ENCODE measurements around the gene USE1. TPM values are rescaled to one million over a fixed set of nuclear protein-coding genes. Genes with fewer than 3 reads are reported as not detected.

The USE1 gene
- total and polyA plus RNA-seq, 8 donors: 12.8 to 46.6 (median 19.1) TPM

GRCh38 chr19:17209126-17210036, 5.8 kb upstream of the USE1 start:
- intact Hi-C loops (cut with DNase I): loop anchor here in 1 of 3 donors (5.0 kb wide), 1 partner anchor 68 kb away; no protein-coding TSS in a partner anchor
- no peaks in the 10 kb centered on the region for H3K4me1 ChIP-seq
- no peak for DNase-seq
- 85 to 88% methylated on average over 22 to 28 of the region's 28 CpGs for whole genome bisulfite sequencing, 2 donors
- ATAC-seq: no peak
- no peaks in the 10 kb centered on the region for H3K27me3 ChIP-seq
- H3K36me3 ChIP-seq: no peaks in the 10 kb centered on the region
- no peak overlapping the region for H3K4me3 ChIP-seq
- H3K9me3 ChIP-seq: no peaks in the 10 kb centered on the region
- H3K27ac ChIP-seq: no peak overlapping the region
- no peak for TF ChIP-seq CTCF (IDR thresholded peaks at IDR 0.05)
- no peak for FAIRE-seq

DNA sequence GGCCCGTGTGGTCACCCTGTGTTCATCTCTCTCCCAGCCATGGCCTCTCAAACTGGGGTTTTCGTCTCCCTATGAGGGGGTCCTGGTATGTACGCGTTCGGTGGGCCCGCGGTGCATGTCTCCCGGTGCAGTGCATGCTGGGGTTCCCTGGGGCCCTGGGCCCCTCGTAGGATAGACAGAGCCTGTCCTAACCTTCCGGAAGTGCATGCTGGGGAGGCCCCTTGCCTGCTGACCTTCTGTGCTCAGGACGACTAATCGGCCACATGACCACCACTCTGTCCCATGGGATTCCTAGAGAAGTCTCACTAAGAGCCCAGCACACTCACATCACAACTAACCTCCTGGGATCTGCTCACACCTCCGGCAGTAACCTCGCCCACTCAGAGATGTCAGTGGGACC, 4.9 kb upstream of the USE1 start:
- DNase-seq: no peak
- no peak for ATAC-seq
- 91 to 93% methylated on average over 14 of the region's 14 CpGs for WGBS, 2 donors
- Histone ChIP-seq H3K27ac (no peak overlapping the region), H3K27me3 (no peaks in the 10 kb centered on the region), H3K9me3 (no peaks in the 10 kb centered on the region), H3K36me3 (no peaks in the 10 kb centered on the region), H3K4me1 (no peaks in the 10 kb centered on the region), H3K4me3 (no peak overlapping the region)
- FAIRE-seq: no peak
- TF ChIP-seq CTCF (IDR thresholded peaks at IDR 0.05): no peak
- intact Hi-C loops (cut with DNase I): no loop called here

DNA sequence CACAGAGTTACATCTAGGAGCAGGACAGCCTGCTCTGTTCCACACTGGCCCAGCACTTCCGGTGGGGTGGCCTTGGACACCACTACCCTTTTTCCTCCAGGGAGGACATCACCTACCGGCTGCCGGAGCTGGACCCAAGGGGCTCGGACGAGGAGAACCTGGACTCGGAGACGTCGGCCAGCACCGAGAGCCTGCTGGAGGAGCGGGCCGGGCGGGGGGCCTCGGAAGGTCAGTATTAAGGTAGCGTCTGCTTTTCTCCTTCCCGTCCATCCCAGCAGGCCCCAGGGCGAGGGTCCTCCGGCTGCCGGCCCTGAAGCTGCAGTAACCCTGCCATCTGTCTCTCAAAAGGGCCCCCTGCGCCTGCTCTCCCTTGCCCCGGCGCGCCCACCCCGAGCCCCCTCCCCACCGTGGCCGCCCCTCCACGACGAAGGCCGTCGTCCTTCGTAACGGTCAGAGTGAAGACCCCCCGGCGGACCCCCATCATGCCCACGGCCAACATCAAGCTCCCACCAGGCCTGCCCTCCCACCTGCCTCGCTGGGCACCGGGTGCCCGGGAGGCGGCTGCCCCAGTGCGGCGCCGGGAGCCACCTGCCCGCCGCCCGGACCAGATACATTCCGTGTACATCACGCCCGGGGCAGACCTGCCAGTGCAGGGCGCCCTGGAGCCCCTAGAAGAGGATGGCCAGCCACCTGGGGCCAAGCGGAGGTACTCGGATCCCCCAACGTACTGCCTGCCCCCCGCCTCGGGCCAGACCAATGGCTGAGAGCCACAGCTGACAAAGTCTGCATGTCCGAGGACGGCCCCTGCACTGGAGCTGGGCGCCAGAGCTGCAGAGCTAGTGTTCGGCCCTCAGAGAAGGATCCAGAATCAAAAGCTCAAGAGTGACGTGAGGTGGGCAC, 3.4 kb upstream of the USE1 start:
- H3K27me3 ChIP-seq: no peaks in the 10 kb centered on the region
- FAIRE-seq (no peak), ATAC-seq (no peak), DNase-seq (no peak)
- no peaks in the 10 kb centered on the region for H3K36me3 ChIP-seq
- H3K4me1 ChIP-seq: peaks cover 0 to 5% (median 4%) of the 10 kb centered on the region in 3 donors
- no peaks in the 10 kb centered on the region for H3K9me3 ChIP-seq
- TF ChIP-seq CTCF (IDR thresholded peaks at IDR 0.05): no peak
- no peak overlapping the region for H3K27ac ChIP-seq
- 91 to 93% methylated on average over 56 to 58 of the region's 58 CpGs for WGBS, 2 donors
- intact Hi-C loops (cut with DNase I): no loop called here
- H3K4me3 ChIP-seq: no peak overlapping the region

- no peak for FAIRE-seq
- intact Hi-C loops (cut with DNase I): no loop called here
- WGBS, 2 donors: 76 to 83% methylated on average over 5 of the region's 5 CpGs
- H3K27me3 ChIP-seq: no peaks in the 10 kb centered on the region
- peaks cover 0 to 11% (median 0%) of the 10 kb centered on the region in 3 donors for H3K36me3 ChIP-seq
- no peak overlapping the region for H3K4me3 ChIP-seq
- no peak for ATAC-seq
- H3K4me1 ChIP-seq: peaks cover 0 to 5% (median 4%) of the 10 kb centered on the region in 3 donors
- DNase-seq: no peak
- TF ChIP-seq CTCF (IDR thresholded peaks at IDR 0.05): no peak
- H3K9me3 ChIP-seq: no peaks in the 10 kb centered on the region
- no peak overlapping the region for H3K27ac ChIP-seq
Measured at GRCh38 chr19:17213334-17213733, 1.8 kb upstream of the USE1 start.
